Heart left ventricle (tissue), 16 donors: ENCODE results near the gene C17orf58. TPM values are rescaled to one million over a fixed set of nuclear protein-coding genes. Genes with fewer than 3 reads are reported as not detected.

Experiments
- ATAC-seq, 4 donors: fragments of 200-7000 bp; cut with Tn5 transposase; one replicate each; pipeline ENCODE4 v1.9.1; 2020 to 2022; ENCODE audit warnings: moderate library complexity in 4 of 4, mild to moderate bottlenecking in 3 of 4, moderate number of reproducible peaks in 1 of 4
- DNase-seq, 5 donors: peaks; one replicate each; pipeline ENCODE4 v3.0.0-alpha.2; 2020
- H3K27ac ChIP-seq, 12 donors: fragments of 200-600 bp; sonication (generic) in 4 of 12; one replicate each; pipeline versions ENCODE4 v1.5.0 to v1.8.0; 2016 to 2022; ENCODE audit warnings: mild to moderate bottlenecking in 2 of 12
- H3K27me3 ChIP-seq, 9 donors: fragments of 200-600 bp; sonication (generic) in 2 of 9; one replicate each; pipeline versions ENCODE4 v1.5.1 to v1.8.0; 2016 to 2022; ENCODE audit warnings: mild to moderate bottlenecking in 3 of 9
- H3K36me3 ChIP-seq, 9 donors: fragments of 200-600 bp; sonication (generic) in 2 of 9; one replicate each; pipeline versions ENCODE4 v1.5.0 to v1.8.0; 2018 to 2022; ENCODE audit warnings: mild to moderate bottlenecking in 2 of 9
- H3K4me1 ChIP-seq, 12 donors: fragments of 200-600 bp; sonication (generic) in 4 of 12; one replicate each; pipeline versions ENCODE4 v1.5.0 to v1.8.0; 2016 to 2022; ENCODE audit warnings: mild to moderate bottlenecking in 3 of 12
- H3K4me3 ChIP-seq, 12 donors: fragments of 200-600 bp; sonication (generic) in 4 of 12; one replicate each; pipeline versions ENCODE4 v1.5.0 to v1.8.0; 2017 to 2022; ENCODE audit warnings: mild to moderate bottlenecking in 9 of 12, moderate library complexity in 4 of 12
- H3K9me3 ChIP-seq, 12 donors: fragments of 200-600 bp; sonication (generic) in 4 of 12; one replicate each; pipeline versions ENCODE4 v1.5.0 to v1.8.0; 2016 to 2022; ENCODE audit warnings: mild to moderate bottlenecking in 1 of 12
- POLR2A ChIP-seq, 2 donors: fragments of 450-650 bp; IDR thresholded peaks; one replicate each; pipeline ENCODE4 v1.6.1; 2017; ENCODE audit warnings: antibody characterized with exemption in 2 of 2, mild to moderate bottlenecking in 2 of 2, moderate library complexity in 2 of 2
- WGBS, 4 donors: extraction: QIAGEN DNeasy Blood & Tissue Kit in 2 of 4; methylation state at CpG; one replicate each; pipeline versions ENCODE4 v1.1.5 to v1.1.7; 2013 to 2018; 5-methylcytosine and 5-hydroxymethylcytosine counted together
- intact Hi-C, 10 donors: fragments of 100-400 bp; cut with DNase I; formaldehyde crosslinking; loops; one replicate each; pipeline versions ENCODE4 v1.11.1 to v1.14.2; 2022
- polyA plus RNA-seq, 2 donors: library from polyadenylated mRNA; stranded (reverse); fragments of 200-250 nt; gene quantifications; one replicate each; pipeline ENCODE4 v1.2.3, GENCODE V29; 2013
- total RNA-seq, 9 donors: library from RNA; depleted of rRNA in 2 of 9; stranded (reverse); fragments of >200 nt in 2 of 9; fragmentation: NEBNext Ultra II Directional in 3 of 9; extraction: Animal tissue kit (Norgen Biotek cat#: 25700) in 3 of 9; gene quantifications; one replicate each; pipeline versions ENCODE4 v1.1.0 to v1.2.4, GENCODE V29; 2016 to 2023
- TF ChIP-seq, protein P1 (sequence below), 12 donors: fragments of 200-600 bp; sonication (generic) in 4 of 12; IDR thresholded peaks; one replicate each; pipeline versions ENCODE4 v1.5.0 to v1.8.0; 2018 to 2022; ENCODE audit warnings: antibody characterized with exemption in 12 of 12, mild to moderate bottlenecking in 5 of 12
- donor health status: ischemic (EF 13 %, LVEDD 7.1; RV severe dilation, severe dysfunction).
- donor health status: healthy with polysubstance abuse.
- donor health status: DM: no; HTN: yes; CAD: no.
- donor health status: DM: no; HTN: no; CAD: no.
- donor health status: ischemic (EF 25% LVEDD 6.9; RV normal size, moderate dysfunction).
- donor health status: ischemic (EF 25% LVEDD 5.7; RV mildly dilated, moderate dysfunction).
- donor health status: healthy.
- donor health status: DM: yes; HTN: yes; CAD: no.
- donor health status: ischemic (EF 35%, LVEDD 5.7; RV mildly dilated, moderate dysfunction).
- donor health status: nonischemic (EF 11% LVEDD 7.7; RV severe dilation, severe dysfunction).
- donor health status: DM: yes; HTN: yes; CAD: no.
- donor health status: PGD.
- donor health status: ischemic (EF 29% LVEDD 5.4; RV normal size, mild dysfunction).
- donor health status: nonischemic (EF 23%, LVEDD 6.1; RV moderate dilation, normal function).

Gene C17orf58
- total and polyA plus RNA-seq, 11 donors = 4.1 to 11.8 (median 5.8) TPM

DNA sequence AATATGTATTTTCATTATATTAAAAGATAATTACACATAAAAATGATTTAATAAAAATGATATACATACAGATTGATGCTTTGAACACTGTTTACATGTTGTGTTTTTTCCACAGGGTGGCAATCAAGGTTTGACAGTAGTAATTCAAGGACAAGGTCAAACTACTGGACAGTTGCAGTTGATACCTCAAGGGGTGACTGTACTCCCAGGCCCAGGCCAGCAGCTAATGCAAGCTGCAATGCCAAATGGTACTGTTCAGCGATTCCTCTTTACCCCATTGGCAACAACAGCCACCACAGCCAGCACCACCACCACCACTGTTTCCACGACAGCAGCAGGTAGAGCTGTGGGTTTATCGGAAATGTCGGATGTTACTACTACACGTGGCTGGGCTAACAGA is 52.2 kb downstream of the C17orf58 start:
- no peak overlapping the region for H3K27ac ChIP-seq
- WGBS, 4 donors = 91 to 96% (median 93%) methylated on average over 5 of the region's 5 CpGs
- peaks cover 0 to 100% (median 99%) of the 10 kb centered on the region in 9 donors for H3K36me3 ChIP-seq

GRCh38 chr17:67942810-67943209 is 53.5 kb downstream of the C17orf58 start:
- peaks cover 0 to 100% (median 99%) of the 10 kb centered on the region in 9 donors for H3K36me3 ChIP-seq
- H3K4me3 ChIP-seq = no peak overlapping the region
- TF ChIP-seq, protein P1, sequence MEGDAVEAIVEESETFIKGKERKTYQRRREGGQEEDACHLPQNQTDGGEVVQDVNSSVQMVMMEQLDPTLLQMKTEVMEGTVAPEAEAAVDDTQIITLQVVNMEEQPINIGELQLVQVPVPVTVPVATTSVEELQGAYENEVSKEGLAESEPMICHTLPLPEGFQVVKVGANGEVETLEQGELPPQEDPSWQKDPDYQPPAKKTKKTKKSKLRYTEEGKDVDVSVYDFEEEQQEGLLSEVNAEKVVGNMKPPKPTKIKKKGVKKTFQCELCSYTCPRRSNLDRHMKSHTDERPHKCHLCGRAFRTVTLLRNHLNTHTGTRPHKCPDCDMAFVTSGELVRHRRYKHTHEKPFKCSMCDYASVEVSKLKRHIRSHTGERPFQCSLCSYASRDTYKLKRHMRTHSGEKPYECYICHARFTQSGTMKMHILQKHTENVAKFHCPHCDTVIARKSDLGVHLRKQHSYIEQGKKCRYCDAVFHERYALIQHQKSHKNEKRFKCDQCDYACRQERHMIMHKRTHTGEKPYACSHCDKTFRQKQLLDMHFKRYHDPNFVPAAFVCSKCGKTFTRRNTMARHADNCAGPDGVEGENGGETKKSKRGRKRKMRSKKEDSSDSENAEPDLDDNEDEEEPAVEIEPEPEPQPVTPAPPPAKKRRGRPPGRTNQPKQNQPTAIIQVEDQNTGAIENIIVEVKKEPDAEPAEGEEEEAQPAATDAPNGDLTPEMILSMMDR (IDR thresholded peaks at IDR 0.05) = peak in 9 of 12 donors; percentile 15 to 51 (median 40)
- no peak for TF ChIP-seq POLR2A (IDR thresholded peaks at IDR 0.05)
- no peaks in the 10 kb centered on the region for H3K27me3 ChIP-seq
- intact Hi-C loops = no loop called here
- ATAC-seq (no peak), DNase-seq (no peak)
- H3K27ac ChIP-seq = no peak overlapping the region
- H3K9me3 ChIP-seq = no peaks in the 10 kb centered on the region
- no peaks in the 10 kb centered on the region for H3K4me1 ChIP-seq
- WGBS, 4 donors = 81 to 85% (median 83%) methylated on average over 3 of the region's 3 CpGs

More for the DNA sequence above, 52.2 kb downstream of the C17orf58 start:
- intact Hi-C loops = no loop called here
- DNase-seq = no peak
- Histone ChIP-seq H3K4me1 (no peaks in the 10 kb centered on the region), H3K4me3 (no peak overlapping the region), H3K9me3 (no peaks in the 10 kb centered on the region), H3K27me3 (no peaks in the 10 kb centered on the region)
- no peak for ATAC-seq
- no peak for TF ChIP-seq POLR2A (IDR thresholded peaks at IDR 0.05)
- TF ChIP-seq, protein P1 (IDR thresholded peaks at IDR 0.05) = no peak

Other genes with a start within 250 kb of the C17orf58 start
- 10 to 100 TPM; 50.5 to 96.9 (median 77.6) TPM for gene BPTF, start 171.0 kb downstream of the C17orf58 start, total RNA-seq
- 10 to 100 TPM; 16.7 to 20.2 TPM for gene BPTF, start 171.0 kb downstream of the C17orf58 start, polyA plus RNA-seq
- gene KPNA2, start 39.3 kb upstream of the C17orf58 start, total RNA-seq = 10 to 100 TPM; 12.6 to 50.7 (median 20.4) TPM
- 10 to 100 TPM; 10.6 to 37.9 TPM for gene KPNA2, start 39.3 kb upstream of the C17orf58 start, polyA plus RNA-seq